Vagina (tissue), 2 donors: ENCODE data around the gene NRXN3. TPM values are rescaled to one million over a fixed set of nuclear protein-coding genes. Genes with fewer than 3 reads are reported as not detected.

ENCODE experiments used
- DNase-seq, 2 donors: peaks; one replicate each; pipeline ENCODE4 v3.0.0-alpha.2; 2017; ENCODE audit errors: extremely low spot score in 2 of 2
- H3K27ac ChIP-seq: fragments of 200-600 bp; sonication (generic); one replicate; pipeline ENCODE4 v1.5.1; 2019
- H3K27me3 ChIP-seq: fragments of 200-600 bp; sonication (generic); one replicate; pipeline ENCODE4 v1.5.1; 2019
- H3K36me3 ChIP-seq, 2 donors: fragments of 200-600 bp; sonication (generic); one replicate each; pipeline ENCODE4 v1.5.1; 2017 to 2019
- H3K4me1 ChIP-seq: fragments of 200-600 bp; sonication (generic); one replicate; pipeline ENCODE4 v1.5.1; 2019
- H3K4me3 ChIP-seq, 2 donors: fragments of 200-600 bp; sonication (generic); 1 replicate in 1 of 2; 2 replicates in 1 of 2; pipeline ENCODE4 v1.5.1; 2016 to 2019
- H3K9me3 ChIP-seq: fragments of 200-600 bp; sonication (generic); one replicate; pipeline ENCODE4 v1.5.1; 2019
- POLR2A ChIP-seq, 2 donors: fragments of 450-650 bp; IDR thresholded peaks; one replicate each; pipeline ENCODE4 v1.6.1; 2017; ENCODE audit warnings: antibody characterized with exemption in 2 of 2, mild to moderate bottlenecking in 2 of 2, moderate library complexity in 2 of 2
- POLR2AphosphoS5 ChIP-seq, 2 donors: sonication (generic); formaldehyde crosslinking; IDR thresholded peaks; one replicate each; pipeline ENCODE4 v1.9.0; 2017; ENCODE audit warnings: antibody characterized with exemption in 2 of 2, mild to moderate bottlenecking in 2 of 2, low read depth in 1 of 2; ENCODE audit not compliant: insufficient read depth in 1 of 2
- intact Hi-C: fragments of 100-400 bp; cut with DNase I; formaldehyde crosslinking; loops from one replicate; pipeline ENCODE4 v1.15.1; 2023
- total RNA-seq: library from RNA; depleted of rRNA; stranded (reverse); fragments of >200 nt; gene quantifications from one replicate; pipeline ENCODE4 v1.2.3, GENCODE V29; 2016
- TF ChIP-seq, protein P1 (sequence below), 3 experiments: fragments of 450-650 bp in 2 of 3; fragments of 200-600 bp in 1 of 3; sonication (generic) in 1 of 3; IDR thresholded peaks; one replicate each; pipeline ENCODE4 v1.5.1; 2017 to 2019; ENCODE audit warnings: antibody characterized with exemption in 3 of 3, mild to moderate bottlenecking in 2 of 3, moderate library complexity in 2 of 3

Gene NRXN3
- total RNA-seq, 1 donor from 2014 or later, result 4.7 TPM

DNA sequence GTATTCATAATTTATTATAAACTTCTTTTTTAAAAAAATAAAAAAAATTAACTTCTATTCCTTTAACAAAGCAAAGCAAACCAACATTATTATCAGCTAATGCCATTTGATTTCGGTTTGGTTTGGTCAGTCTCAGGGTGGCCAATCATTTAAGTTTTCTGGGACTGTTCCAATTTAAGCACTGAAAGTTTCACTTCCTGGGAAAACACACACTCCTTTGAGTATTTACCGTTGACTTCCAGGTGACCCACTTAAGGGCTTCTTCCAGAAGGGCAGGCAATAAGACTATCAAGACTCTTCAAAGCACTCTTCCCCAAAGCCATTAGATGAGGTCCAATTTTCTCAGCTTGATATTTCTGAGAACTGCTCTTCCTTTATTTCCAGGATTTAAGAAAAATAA lies 1187.1 kb downstream of the NRXN3 start:
- intact Hi-C loops, result no loop called here
- TF ChIP-seq POLR2A (IDR thresholded peaks at IDR 0.05) (no peak), POLR2AphosphoS5 (IDR thresholded peaks at IDR 0.05; ENCODE audit: insufficient read depth in 1 of 2, low read depth in 1 of 2) (no peak)
- TF ChIP-seq, protein P1, sequence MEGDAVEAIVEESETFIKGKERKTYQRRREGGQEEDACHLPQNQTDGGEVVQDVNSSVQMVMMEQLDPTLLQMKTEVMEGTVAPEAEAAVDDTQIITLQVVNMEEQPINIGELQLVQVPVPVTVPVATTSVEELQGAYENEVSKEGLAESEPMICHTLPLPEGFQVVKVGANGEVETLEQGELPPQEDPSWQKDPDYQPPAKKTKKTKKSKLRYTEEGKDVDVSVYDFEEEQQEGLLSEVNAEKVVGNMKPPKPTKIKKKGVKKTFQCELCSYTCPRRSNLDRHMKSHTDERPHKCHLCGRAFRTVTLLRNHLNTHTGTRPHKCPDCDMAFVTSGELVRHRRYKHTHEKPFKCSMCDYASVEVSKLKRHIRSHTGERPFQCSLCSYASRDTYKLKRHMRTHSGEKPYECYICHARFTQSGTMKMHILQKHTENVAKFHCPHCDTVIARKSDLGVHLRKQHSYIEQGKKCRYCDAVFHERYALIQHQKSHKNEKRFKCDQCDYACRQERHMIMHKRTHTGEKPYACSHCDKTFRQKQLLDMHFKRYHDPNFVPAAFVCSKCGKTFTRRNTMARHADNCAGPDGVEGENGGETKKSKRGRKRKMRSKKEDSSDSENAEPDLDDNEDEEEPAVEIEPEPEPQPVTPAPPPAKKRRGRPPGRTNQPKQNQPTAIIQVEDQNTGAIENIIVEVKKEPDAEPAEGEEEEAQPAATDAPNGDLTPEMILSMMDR (IDR thresholded peaks at IDR 0.05), result no peak
- no peak for DNase-seq
- Histone ChIP-seq H3K4me3 (no peak overlapping the region), H3K36me3 (no peaks in the 10 kb centered on the region), H3K27me3 (no peaks in the 10 kb centered on the region), H3K27ac (no peak overlapping the region), H3K4me1 (no peaks in the 10 kb centered on the region), H3K9me3 (no peaks in the 10 kb centered on the region)

DNA sequence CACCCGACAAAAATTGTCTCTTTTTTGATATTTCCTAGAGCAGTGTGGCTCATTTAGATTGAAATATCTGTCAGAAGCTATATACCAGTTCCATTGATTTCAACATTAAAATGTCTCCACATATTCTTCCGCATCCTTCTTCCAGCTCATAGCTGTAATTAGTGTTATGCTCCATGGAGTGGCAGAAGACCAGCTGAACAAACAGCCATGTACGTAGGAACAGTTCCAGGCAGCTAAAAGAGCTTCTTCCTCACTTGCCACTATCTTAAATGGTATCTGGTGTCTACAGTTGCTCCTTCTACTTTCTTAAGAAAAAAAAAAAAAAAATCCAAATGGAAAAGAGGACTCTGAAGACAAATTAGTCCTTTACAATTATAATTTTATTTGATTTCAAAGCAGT lies 1193.1 kb downstream of the NRXN3 start:
- intact Hi-C loops, result no loop called here
- Histone ChIP-seq H3K27ac (no peak overlapping the region), H3K4me1 (no peaks in the 10 kb centered on the region), H3K36me3 (no peaks in the 10 kb centered on the region), H3K9me3 (no peaks in the 10 kb centered on the region), H3K27me3 (no peaks in the 10 kb centered on the region), H3K4me3 (no peak overlapping the region)
- no peak for DNase-seq
- TF ChIP-seq, protein P1 (IDR thresholded peaks at IDR 0.05), result no peak
- TF ChIP-seq POLR2A (IDR thresholded peaks at IDR 0.05) (no peak), POLR2AphosphoS5 (IDR thresholded peaks at IDR 0.05; ENCODE audit: insufficient read depth in 1 of 2, low read depth in 1 of 2) (no peak)

DNA sequence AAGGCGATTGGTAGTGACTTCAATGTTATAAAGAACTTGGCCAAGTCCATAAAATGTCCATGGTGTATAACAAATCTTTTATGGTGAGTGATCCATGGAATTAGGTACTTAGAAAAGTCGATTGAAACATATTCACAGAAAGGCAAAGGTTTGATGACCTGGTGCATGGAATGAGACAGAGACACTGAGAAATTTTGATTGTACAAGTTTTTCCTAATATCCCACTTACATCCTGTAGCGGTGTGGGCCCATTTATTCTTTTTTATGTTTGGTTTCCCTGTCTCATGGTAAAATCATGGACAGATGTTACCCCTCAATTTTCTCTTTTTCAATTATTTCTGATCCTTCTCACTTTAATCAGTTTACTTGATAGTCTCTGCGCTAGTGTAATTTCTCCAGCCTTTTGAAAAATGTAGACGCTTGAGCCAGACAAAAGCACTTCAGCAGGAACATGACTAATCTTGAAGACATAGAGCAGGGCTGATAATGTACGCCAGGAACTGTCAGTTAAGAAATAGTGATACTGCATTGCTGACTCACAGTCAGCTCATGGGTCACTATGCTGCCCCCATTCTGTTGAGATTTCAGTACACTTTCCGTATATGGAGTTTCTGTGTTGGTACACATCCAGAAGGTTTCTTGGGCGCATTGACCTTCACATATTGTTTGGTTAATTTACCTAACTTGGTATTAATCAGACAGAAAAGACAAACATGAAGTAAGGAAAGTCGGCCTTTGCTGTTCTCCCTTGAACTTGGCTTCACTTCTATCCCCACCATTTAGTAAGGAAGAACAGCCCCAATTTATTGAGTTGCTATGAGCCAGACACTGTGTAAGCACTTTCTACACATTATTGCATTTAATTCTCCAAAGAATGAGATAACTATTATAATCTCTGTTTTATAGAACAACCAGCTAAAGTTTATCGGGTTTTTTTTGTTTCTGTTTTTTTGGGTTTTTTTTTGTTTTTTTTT lies 1199.5 kb downstream of the NRXN3 start:
- no peaks in the 10 kb centered on the region for H3K36me3 ChIP-seq
- no peak overlapping the region for H3K4me3 ChIP-seq
- DNase-seq, result no peak
- H3K9me3 ChIP-seq, result no peaks in the 10 kb centered on the region
- H3K4me1 ChIP-seq, result no peaks in the 10 kb centered on the region
- TF ChIP-seq, protein P1 (IDR thresholded peaks at IDR 0.05), result no peak
- TF ChIP-seq POLR2A (IDR thresholded peaks at IDR 0.05), result no peak
- H3K27ac ChIP-seq, result no peak overlapping the region
- no peaks in the 10 kb centered on the region for H3K27me3 ChIP-seq
- intact Hi-C loops, result no loop called here

DNA sequence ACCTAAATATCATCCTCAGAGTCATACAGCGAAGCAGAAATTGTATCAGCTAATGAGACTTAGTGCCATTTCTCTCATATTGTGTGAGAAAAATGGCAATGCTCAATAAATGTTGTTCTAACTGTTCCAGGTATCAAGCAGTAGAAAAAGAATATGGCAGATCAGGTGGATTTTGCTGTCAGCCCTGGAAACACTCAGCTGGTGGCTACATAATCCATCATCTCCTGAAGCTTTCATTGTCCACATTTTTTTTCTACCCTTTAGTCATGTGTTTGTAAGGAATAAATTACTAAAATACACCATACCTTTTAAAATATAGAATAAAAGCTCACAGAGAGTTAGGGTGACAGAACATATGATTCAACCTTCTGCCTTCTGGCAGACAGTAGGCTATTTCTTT lies 1200.8 kb downstream of the NRXN3 start:
- intact Hi-C loops, result no loop called here
- Histone ChIP-seq H3K36me3 (no peaks in the 10 kb centered on the region), H3K27me3 (no peaks in the 10 kb centered on the region), H3K4me1 (no peaks in the 10 kb centered on the region), H3K4me3 (no peak overlapping the region), H3K9me3 (no peaks in the 10 kb centered on the region), H3K27ac (no peak overlapping the region)
- DNase-seq, result no peak
- no peak for TF ChIP-seq POLR2A (IDR thresholded peaks at IDR 0.05)
- TF ChIP-seq, protein P1 (IDR thresholded peaks at IDR 0.05), result no peak
- TF ChIP-seq POLR2AphosphoS5 (IDR thresholded peaks at IDR 0.05; ENCODE audit: insufficient read depth in 1 of 2, low read depth in 1 of 2), result no peak

DNA sequence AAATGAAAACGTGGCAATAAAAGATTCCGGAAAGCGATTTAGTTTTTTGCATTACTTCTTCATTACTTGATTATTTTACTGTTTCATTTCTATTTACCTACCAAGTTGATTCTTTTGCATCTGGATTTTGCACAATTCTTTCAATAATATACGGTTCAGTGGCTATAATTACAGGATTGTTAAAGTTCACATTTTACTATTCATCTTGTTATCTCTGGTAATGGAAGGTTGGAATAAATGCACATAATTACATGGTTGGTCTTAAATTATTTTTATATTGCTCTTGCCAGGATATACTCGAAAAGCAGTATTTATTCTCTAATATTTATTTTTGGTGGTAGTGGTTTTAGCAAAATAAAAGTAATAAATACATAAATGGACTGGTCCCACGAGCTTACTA lies 1203.3 kb downstream of the NRXN3 start:
- Histone ChIP-seq H3K36me3 (no peaks in the 10 kb centered on the region), H3K9me3 (no peaks in the 10 kb centered on the region), H3K4me1 (no peaks in the 10 kb centered on the region), H3K4me3 (no peak overlapping the region), H3K27ac (no peak overlapping the region), H3K27me3 (no peaks in the 10 kb centered on the region)
- no peak for TF ChIP-seq POLR2A (IDR thresholded peaks at IDR 0.05)
- TF ChIP-seq, protein P1 (IDR thresholded peaks at IDR 0.05), result no peak
- no peak for TF ChIP-seq POLR2AphosphoS5 (IDR thresholded peaks at IDR 0.05; ENCODE audit: insufficient read depth in 1 of 2, low read depth in 1 of 2)
- no peak for DNase-seq
- intact Hi-C loops, result no loop called here
